GM06990 (cell line): ENCODE data around the gene GSTT2.

ENCODE experiments used
- DNase-seq: peaks from one replicate; pipeline ENCODE4 v3.0.0-alpha.2; 2011; ENCODE audit not compliant: insufficient read length; ENCODE audit errors: extremely low read depth
- H3K27me3 ChIP-seq: replicated peaks from 2 replicates; pipeline ENCODE4 v1.6.0; 2011; ENCODE audit warnings: low read length; ENCODE audit not compliant: control insufficient read depth, insufficient read depth
- H3K36me3 ChIP-seq: 2 replicates; pipeline ENCODE4 v1.5.1; 2011; ENCODE audit warnings: low read length; ENCODE audit not compliant: control insufficient read depth, insufficient read depth
- H3K4me3 ChIP-seq: replicated peaks from 2 replicates; pipeline ENCODE4 v1.5.1; 2011; ENCODE audit warnings: low read depth, mild to moderate bottlenecking, control low read depth, low read length
- CTCF ChIP-seq: IDR thresholded peaks from 2 replicates; pipeline ENCODE4 v1.5.1; 2011; ENCODE audit warnings: low read length, control low read depth, mild to moderate bottlenecking, inconsistent platforms; ENCODE audit not compliant: insufficient read depth, poor library complexity, severe bottlenecking

GSTT2 gene

DNA sequence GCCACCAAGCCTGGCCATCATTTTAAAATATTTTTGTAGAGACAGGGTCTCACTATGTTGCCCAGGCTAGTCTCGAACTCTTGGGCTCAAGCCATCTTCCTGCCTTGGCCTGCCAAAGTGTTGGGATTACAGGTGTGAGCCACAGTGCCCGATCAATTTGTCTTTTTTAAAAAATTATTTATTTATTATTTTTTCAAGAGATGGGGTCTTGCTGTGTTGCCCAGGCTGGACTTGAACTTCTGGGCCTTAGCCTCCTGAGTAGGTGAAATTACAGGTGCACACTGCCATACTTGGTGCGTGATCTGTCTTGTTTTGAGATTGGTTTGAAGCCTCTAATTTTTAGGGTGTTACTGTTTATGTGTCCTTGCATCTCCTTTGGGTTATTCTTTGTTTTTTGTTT is 41.4 kb downstream of the GSTT2 start:
- Histone ChIP-seq H3K36me3 (peaks cover 3% of the 10 kb centered on the region), H3K4me3 (no peak overlapping the region), H3K27me3 (no peaks in the 10 kb centered on the region)
- no peak for DNase-seq
- no peak for TF ChIP-seq CTCF

GRCh38 chr22:24023204-24023789 is 43.4 kb downstream of the GSTT2 start:
- Histone ChIP-seq H3K36me3 (peaks cover 3% of the 10 kb centered on the region), H3K27me3 (no peaks in the 10 kb centered on the region), H3K4me3 (no peak overlapping the region)
- no peak for DNase-seq
- TF ChIP-seq CTCF, result no peak

GRCh38 chr22:24024354-24024753 is 44.4 kb downstream of the GSTT2 start:
- H3K36me3 ChIP-seq, result peaks cover 3% of the 10 kb centered on the region
- DNase-seq, result no peak
- H3K4me3 ChIP-seq, result no peak overlapping the region
- no peak for TF ChIP-seq CTCF
- no peaks in the 10 kb centered on the region for H3K27me3 ChIP-seq

DNA sequence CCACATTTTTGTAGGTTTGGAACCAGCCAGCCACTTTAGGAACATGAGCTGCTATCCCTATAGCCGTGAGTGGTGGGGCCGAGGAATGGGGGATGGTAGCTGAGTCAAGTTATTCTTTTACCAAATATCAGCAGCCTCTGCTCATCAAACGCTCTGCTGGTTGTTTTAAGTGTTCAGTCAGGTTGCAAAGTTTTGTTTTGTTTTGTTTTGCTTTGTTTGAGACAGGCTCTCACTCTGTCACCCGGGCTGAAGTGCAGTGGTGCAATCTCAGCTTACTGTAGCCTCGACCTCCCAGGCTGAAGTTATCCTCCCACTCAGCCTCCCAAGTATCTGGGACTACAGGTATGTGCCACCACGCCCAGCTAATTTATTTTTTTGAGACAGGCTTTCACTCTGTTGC is 45.5 kb downstream of the GSTT2 start:
- H3K27me3 ChIP-seq, result no peaks in the 10 kb centered on the region
- no peak for TF ChIP-seq CTCF
- no peak for DNase-seq
- peaks cover 3% of the 10 kb centered on the region for H3K36me3 ChIP-seq
- H3K4me3 ChIP-seq, result no peak overlapping the region

DNA sequence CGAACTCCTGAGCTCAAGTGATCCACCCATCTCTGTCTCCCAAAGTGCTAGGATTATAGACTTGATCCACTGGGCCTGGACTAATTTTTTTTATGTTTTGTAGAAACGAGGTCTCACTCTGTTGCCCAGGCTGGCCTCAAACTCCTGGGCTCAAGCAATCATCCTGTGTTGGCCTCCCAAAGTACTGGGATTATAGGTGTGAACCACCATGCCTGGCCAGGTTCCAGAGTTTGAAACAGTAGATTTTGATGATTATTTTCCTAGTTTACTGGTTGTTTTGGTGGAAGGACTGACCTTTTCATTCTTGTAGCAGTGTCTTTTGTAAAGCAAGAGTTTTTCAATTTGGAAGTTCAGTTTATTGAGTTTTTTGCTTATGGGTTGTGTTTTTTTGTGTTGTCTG is 46.1 kb downstream of the GSTT2 start:
- peaks cover 6% of the 10 kb centered on the region for H3K36me3 ChIP-seq
- no peak for TF ChIP-seq CTCF
- no peak for DNase-seq
- H3K4me3 ChIP-seq, result no peak overlapping the region
- no peaks in the 10 kb centered on the region for H3K27me3 ChIP-seq

DNA sequence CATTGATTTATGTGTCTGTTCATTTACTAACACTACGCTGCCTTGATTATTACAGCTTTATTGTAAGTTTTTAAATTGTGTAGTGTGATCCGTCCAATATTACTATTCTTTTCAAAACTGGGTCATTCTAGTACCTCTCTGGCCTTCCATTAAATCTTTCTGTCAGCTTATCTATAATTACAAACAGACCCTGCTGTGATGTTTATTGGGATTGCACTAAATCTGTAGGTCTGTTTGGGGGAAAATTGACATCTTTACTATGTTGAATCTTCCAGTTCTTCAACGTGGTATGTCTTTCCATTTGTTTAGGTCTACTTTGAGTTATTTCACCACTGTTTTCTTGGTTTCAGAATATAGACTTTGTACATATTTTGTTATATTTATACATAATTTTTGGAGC is 46.8 kb downstream of the GSTT2 start:
- no peak overlapping the region for H3K4me3 ChIP-seq
- no peak for DNase-seq
- peaks cover 6% of the 10 kb centered on the region for H3K36me3 ChIP-seq
- TF ChIP-seq CTCF, result no peak
- H3K27me3 ChIP-seq, result no peaks in the 10 kb centered on the region
